VCaP (cell line): ENCODE measurements around the gene ARHGAP26.

Experiments used
- H3K27ac ChIP-seq: fragments of 450-650 bp; 2 replicates; pipeline ENCODE4 v1.5.1; 2017
- TF ChIP-seq, protein P1 (sequence below): fragments of 450-650 bp; conservative IDR thresholded peaks from 2 replicates; pipeline ENCODE4 v1.5.1; 2017; ENCODE audit warnings: mild to moderate bottlenecking, moderate library complexity

ARHGAP26 gene

DNA sequence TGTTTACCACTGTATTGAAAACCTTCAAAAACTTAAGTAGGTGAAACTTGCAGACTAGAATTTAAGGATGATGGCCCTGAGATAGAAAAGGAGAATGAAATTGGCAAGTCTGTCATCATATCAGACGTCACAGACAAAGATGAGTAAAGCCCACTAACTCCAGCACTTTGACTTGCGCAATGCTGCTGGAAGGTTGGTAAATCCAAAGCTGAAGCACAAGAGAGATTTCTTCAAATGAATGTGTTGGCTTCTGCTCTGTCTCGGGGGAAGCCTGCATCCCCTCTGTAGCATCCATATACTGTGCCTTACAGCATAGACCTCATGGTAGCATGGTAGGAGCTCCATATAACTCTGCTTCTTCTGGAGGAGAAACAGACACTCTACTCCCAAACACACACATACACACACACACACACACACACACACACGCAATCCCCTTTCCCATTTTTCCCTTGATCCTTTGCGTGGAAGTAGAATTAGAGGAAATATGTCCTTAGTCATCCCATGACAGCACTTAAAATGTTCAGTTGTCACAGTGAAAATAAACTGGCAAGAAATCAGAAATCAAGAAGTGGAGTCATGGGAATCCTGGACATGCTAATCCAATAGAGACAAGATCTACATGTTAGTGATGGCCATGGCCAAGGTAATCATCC lies 391.8 kb downstream of the ARHGAP26 start:
- H3K27ac ChIP-seq: no peak overlapping the region
- TF ChIP-seq, protein P1, sequence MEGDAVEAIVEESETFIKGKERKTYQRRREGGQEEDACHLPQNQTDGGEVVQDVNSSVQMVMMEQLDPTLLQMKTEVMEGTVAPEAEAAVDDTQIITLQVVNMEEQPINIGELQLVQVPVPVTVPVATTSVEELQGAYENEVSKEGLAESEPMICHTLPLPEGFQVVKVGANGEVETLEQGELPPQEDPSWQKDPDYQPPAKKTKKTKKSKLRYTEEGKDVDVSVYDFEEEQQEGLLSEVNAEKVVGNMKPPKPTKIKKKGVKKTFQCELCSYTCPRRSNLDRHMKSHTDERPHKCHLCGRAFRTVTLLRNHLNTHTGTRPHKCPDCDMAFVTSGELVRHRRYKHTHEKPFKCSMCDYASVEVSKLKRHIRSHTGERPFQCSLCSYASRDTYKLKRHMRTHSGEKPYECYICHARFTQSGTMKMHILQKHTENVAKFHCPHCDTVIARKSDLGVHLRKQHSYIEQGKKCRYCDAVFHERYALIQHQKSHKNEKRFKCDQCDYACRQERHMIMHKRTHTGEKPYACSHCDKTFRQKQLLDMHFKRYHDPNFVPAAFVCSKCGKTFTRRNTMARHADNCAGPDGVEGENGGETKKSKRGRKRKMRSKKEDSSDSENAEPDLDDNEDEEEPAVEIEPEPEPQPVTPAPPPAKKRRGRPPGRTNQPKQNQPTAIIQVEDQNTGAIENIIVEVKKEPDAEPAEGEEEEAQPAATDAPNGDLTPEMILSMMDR: no peak

DNA sequence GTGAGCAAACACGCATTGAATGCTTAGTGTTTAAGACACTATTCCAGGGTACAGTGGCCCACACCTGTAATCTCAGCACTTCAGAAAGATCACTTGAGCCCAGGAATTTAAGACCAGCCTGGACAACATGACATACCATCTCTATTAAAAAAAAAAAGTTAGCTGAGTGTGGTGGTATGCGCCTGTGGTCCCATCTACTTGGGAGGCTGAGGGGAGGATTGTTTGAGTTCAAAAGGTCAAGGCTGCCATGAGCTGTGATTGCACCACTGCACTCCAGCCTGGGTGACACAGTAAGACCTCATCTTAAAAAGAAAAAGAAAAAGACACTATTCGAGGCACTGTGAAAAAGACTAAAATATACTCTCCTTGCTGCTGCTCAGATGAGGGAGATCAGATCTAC lies 392.6 kb downstream of the ARHGAP26 start:
- TF ChIP-seq, protein P1: no peak
- H3K27ac ChIP-seq: no peak overlapping the region

DNA sequence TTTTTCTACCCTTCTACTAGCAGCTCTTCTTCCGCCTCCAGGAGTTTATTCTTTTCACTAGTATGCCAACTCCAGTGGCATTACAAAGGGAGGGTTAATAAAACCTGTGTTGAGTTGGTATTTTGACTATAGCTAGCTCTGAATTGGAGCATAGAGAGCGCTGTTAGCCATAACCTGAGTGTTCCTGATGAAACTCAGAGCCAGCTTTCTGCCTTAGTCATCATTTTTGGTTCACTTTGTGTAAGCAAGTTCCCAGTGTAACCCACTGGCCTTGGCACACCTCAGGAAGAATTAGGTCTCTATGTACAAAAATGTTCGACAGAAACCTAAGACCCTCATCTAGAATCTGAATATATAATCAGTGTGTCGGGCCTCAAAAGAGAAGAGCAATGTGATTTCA lies 394.4 kb downstream of the ARHGAP26 start:
- H3K27ac ChIP-seq: no peak overlapping the region

DNA sequence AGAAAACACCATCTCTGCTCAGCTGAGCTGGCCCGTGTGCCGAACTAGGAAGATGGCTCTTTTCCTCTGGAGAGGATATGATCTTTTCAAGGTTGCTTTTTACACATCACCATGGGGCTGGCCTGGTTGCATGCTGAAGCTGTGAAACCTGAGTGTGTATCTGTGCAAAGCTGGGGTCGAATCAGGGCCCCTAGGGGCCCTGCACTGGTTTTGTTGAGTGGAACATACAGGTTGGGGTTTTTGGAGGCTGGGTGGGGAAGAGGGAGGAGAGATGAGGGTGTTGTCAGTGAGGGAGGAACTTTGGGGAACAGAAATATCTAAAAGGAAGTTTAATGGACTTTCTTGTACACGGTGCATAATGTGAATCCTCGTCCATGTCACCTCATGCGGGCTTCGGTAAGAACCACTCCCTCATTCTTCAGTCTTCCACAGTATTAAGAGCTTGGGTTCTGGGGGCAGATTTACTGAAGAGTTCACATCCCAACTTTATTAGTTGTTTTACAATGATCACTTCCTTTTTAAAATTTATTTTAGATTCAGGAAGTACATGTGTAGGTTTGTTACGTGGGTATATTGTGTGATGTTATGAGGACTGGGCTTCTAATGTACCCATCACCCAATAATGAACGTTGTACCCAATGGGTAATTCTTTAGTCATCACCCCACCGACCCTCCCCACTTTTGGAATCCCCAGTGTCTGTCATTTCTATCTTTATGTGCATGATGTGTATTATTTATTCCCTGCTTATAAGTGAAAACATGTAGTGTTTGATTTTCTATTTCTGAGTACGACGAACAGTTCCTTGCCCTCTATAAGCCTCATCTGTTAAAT lies 395.1 kb downstream of the ARHGAP26 start:
- TF ChIP-seq, protein P1: no peak
- H3K27ac ChIP-seq: no peak overlapping the region

More for the DNA sequence above, 394.4 kb downstream of the ARHGAP26 start:
- TF ChIP-seq, protein P1: no peak

DNA sequence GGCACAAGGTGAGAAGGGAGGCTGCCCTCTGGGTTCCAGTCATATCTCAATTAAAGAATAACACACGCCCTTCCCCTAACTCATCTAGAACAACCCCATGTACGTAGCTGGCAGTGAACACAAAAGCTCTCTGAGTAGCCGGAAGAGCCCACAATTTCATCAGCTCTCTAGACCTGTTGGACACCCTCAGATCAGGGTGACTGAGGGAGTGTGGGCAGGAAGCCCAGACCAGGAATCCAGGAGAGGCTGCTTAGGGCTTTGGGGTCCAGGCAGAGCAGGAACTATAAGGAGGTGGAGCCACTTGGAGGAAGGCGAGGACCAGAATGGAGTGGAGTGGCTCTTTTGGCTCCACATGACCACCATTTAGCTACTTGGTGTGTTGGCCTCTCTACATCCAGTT lies 395.9 kb downstream of the ARHGAP26 start:
- no peak overlapping the region for H3K27ac ChIP-seq
- TF ChIP-seq, protein P1: no peak

DNA sequence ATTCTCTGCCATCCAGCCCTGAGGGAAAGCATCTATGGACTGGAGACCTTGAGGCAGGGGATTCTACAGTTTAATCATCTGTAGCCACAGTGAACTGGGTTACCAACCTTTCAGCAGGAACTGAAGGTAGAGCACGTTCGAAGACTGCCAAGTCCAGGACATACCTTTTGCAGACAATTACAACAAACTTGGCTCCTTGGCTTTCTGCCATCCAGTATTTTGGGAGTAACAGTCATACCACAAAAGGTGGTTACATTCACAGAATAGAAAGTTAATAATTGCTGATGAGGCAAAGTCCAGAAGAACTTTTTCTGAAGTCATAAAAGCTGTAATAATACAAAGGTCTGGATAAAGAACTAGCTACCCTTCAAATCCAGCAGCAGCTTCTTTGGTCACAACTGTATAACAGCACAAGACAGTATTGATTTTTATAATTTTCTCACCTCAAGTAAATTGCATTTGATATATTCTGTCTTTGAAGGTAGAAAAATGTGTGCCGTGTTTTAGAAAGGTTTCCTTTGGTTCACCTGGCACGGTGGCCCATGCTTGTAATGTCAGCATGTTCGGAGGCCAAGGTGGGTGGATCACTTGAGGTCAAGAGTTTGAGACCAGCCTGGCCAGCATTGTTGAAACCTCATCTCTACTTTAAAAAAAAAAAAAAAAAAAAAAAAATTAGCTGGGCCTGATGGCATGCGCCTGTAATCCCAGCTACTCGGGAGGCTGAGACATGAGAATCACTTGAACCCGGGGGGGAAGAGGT lies 396.7 kb downstream of the ARHGAP26 start:
- no peak overlapping the region for H3K27ac ChIP-seq
- TF ChIP-seq, protein P1: no peak

DNA sequence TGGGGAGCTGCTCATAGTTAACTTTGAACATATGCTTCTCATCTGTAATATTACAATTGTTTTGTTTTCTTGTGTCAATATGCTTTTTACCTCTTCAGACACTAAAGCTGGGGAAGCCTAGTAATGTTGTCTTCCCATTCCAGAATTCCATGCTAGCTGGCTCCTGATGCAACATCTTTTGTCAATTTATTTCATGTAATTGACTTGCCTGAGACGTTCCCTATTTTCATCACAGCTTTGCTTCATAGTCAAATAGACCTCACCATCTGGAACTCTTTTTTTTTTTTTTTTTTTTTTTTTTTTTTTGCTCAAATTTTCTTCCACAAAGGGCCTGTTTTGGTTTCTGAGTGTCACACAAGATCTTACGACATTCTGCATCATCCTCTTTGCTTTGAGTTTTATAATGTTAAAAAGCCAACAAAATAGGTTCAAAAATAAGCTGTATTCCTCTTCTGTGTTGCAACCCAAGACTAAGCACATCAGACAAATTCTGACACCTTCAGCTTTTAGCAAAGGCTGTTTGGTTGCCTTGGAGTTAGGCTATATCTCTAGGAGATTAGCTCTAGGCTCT lies 398.1 kb downstream of the ARHGAP26 start:
- TF ChIP-seq, protein P1: no peak
- H3K27ac ChIP-seq: no peak overlapping the region
